Activated CD8-positive, alpha-beta T cell treated with anti-CD3 and anti-CD28 coated beads, Interleukin-2, amount 10 ng/mL, durations not matched to agents 7 days and 5 days (primary cell): ENCODE measurements around the gene TPD52L1. TPM values are rescaled to one million over a fixed set of nuclear protein-coding genes. Genes with fewer than 3 reads are reported as not detected.

ENCODE experiments used
- ATAC-seq: fragments of 150-1000 bp; cut with Tn5 transposase; one replicate; pipeline ENCODE4 v1.10.0; 2021; ENCODE audit warnings: moderate library complexity
- CTCF ChIA-PET: fragments of 350-600 bp; sonication (Branson Sonifier 250); formaldehyde crosslinking; loops from one replicate; lab custom pipeline; 2021; ENCODE audit warnings: antibody characterized with exemption; lab: Charles Lee
- POLR2A ChIA-PET: fragments of 350-600 bp; sonication (Branson Sonifier 250); formaldehyde crosslinking; loops from one replicate; lab custom pipeline; 2021; ENCODE audit warnings: antibody characterized with exemption; lab: Charles Lee
- DNase-seq: peaks from one replicate; pipeline ENCODE4 v3.0.0-alpha.2; 2020
- H3K27ac Mint-ChIP-seq: one replicate; pipeline ENCODE4 v1.8.0; 2021; ENCODE audit warnings: mild to moderate bottlenecking, mixed read lengths
- H3K27me3 Mint-ChIP-seq: one replicate; pipeline ENCODE4 v1.8.0; 2021; ENCODE audit warnings: low read depth, mixed read lengths
- H3K36me3 Mint-ChIP-seq: one replicate; pipeline ENCODE4 v1.8.0; 2021; ENCODE audit warnings: low read depth, mixed read lengths
- H3K4me1 Mint-ChIP-seq: one replicate; pipeline ENCODE4 v1.8.0; 2021; ENCODE audit warnings: low read depth, mixed read lengths
- H3K4me3 Mint-ChIP-seq: one replicate; pipeline ENCODE4 v1.8.0; 2021; ENCODE audit warnings: mild to moderate bottlenecking, mixed read lengths
- H3K9me3 Mint-ChIP-seq: one replicate; pipeline ENCODE4 v1.8.0; 2022; ENCODE audit warnings: mixed read lengths; ENCODE audit not compliant: insufficient read depth
- total RNA-seq, 2 experiments: library from RNA; stranded (reverse); gene quantifications; one replicate each; pipeline ENCODE4 v1.2.3, GENCODE V29; 2021

TPD52L1 gene
- total RNA-seq, 2 experiments from 2014 or later: not detected

GRCh38 chr6:125200941-125201340, 47.4 kb downstream of the TPD52L1 start:
- peaks cover 21% of the 10 kb centered on the region for H3K27me3 Mint-ChIP-seq
- CTCF ChIA-PET: no interaction called here
- POLR2A ChIA-PET: no interaction called here

GRCh38 chr6:125201961-125202729, 48.6 kb downstream of the TPD52L1 start:
- H3K4me1 Mint-ChIP-seq: no peaks in the 10 kb centered on the region
- no peaks in the 10 kb centered on the region for H3K9me3 Mint-ChIP-seq
- ChIA-PET CTCF (interaction anchor here (1.0 kb wide), 1 partner anchor 10 kb away, joined by 3 read pairs; no protein-coding TSS in a partner anchor), POLR2A (no interaction called here)
- H3K4me3 Mint-ChIP-seq: no peak overlapping the region
- DNase-seq (no peak), ATAC-seq (no peak)
- H3K27ac Mint-ChIP-seq: no peak overlapping the region
- H3K36me3 Mint-ChIP-seq: no peaks in the 10 kb centered on the region
- H3K27me3 Mint-ChIP-seq: peaks cover 25% of the 10 kb centered on the region

More at GRCh38 chr6:125200941-125201340, 47.4 kb downstream of the TPD52L1 start:
- ATAC-seq: no peak
- Mint-ChIP-seq H3K36me3 (no peaks in the 10 kb centered on the region), H3K9me3 (no peaks in the 10 kb centered on the region), H3K27ac (no peak overlapping the region), H3K4me3 (no peak overlapping the region), H3K4me1 (no peaks in the 10 kb centered on the region)
- DNase-seq: no peak

GRCh38 chr6:125203395-125203794, 49.8 kb downstream of the TPD52L1 start:
- ChIA-PET CTCF (interaction anchor here (1.4 kb wide), 1 partner anchor 9 kb away, joined by 4 read pairs; no protein-coding TSS in a partner anchor), POLR2A (no interaction called here)
- H3K36me3 Mint-ChIP-seq: no peaks in the 10 kb centered on the region
- DNase-seq: no peak
- H3K4me3 Mint-ChIP-seq: no peak overlapping the region
- ATAC-seq: no peak
- H3K9me3 Mint-ChIP-seq: no peaks in the 10 kb centered on the region
- no peak overlapping the region for H3K27ac Mint-ChIP-seq
- H3K4me1 Mint-ChIP-seq: no peaks in the 10 kb centered on the region
- H3K27me3 Mint-ChIP-seq: peaks cover 30% of the 10 kb centered on the region

GRCh38 chr6:125205931-125206330, 52.4 kb downstream of the TPD52L1 start:
- H3K4me3 Mint-ChIP-seq: no peak overlapping the region
- ChIA-PET POLR2A (no interaction called here), CTCF (interaction anchor here (1.4 kb wide), 1 partner anchor 52 kb away, joined by 3 read pairs; the partner anchor contains the start of gene TPD52L1)
- H3K27me3 Mint-ChIP-seq: peaks cover 24% of the 10 kb centered on the region
- DNase-seq: no peak
- H3K4me1 Mint-ChIP-seq: no peaks in the 10 kb centered on the region
- H3K27ac Mint-ChIP-seq: no peak overlapping the region
- H3K9me3 Mint-ChIP-seq: no peaks in the 10 kb centered on the region
- no peaks in the 10 kb centered on the region for H3K36me3 Mint-ChIP-seq
- no peak for ATAC-seq

GRCh38 chr6:125206389-125206788, 52.8 kb downstream of the TPD52L1 start:
- CTCF ChIA-PET: interaction anchor here (1.4 kb wide), 1 partner anchor 53 kb away, joined by 3 read pairs; the partner anchor contains the start of gene TPD52L1
- no peak for ATAC-seq
- H3K27ac Mint-ChIP-seq: no peak overlapping the region

GRCh38 chr6:125207956-125208355, 54.4 kb downstream of the TPD52L1 start:
- no peak for DNase-seq
- H3K4me1 Mint-ChIP-seq: no peaks in the 10 kb centered on the region
- H3K4me3 Mint-ChIP-seq: no peak overlapping the region
- POLR2A ChIA-PET: no interaction called here
- CTCF ChIA-PET: no interaction called here
- H3K36me3 Mint-ChIP-seq: no peaks in the 10 kb centered on the region
- H3K27ac Mint-ChIP-seq: no peak overlapping the region
- H3K27me3 Mint-ChIP-seq: peaks cover 18% of the 10 kb centered on the region
- H3K9me3 Mint-ChIP-seq: no peaks in the 10 kb centered on the region
- ATAC-seq: no peak

More at GRCh38 chr6:125206389-125206788, 52.8 kb downstream of the TPD52L1 start:
- DNase-seq: no peak
- Mint-ChIP-seq H3K9me3 (no peaks in the 10 kb centered on the region), H3K36me3 (no peaks in the 10 kb centered on the region), H3K27me3 (peaks cover 22% of the 10 kb centered on the region), H3K4me3 (no peak overlapping the region), H3K4me1 (no peaks in the 10 kb centered on the region)
- POLR2A ChIA-PET: no interaction called here

GRCh38 chr6:125208625-125209249, 55.2 kb downstream of the TPD52L1 start:
- ATAC-seq (no peak), DNase-seq (no peak)
- Mint-ChIP-seq H3K36me3 (no peaks in the 10 kb centered on the region), H3K27ac (no peak overlapping the region), H3K4me3 (no peak overlapping the region), H3K9me3 (no peaks in the 10 kb centered on the region), H3K27me3 (peaks cover 12% of the 10 kb centered on the region), H3K4me1 (no peaks in the 10 kb centered on the region)
- CTCF ChIA-PET: no interaction called here
- POLR2A ChIA-PET: no interaction called here

GRCh38 chr6:125210667-125211066, 57.1 kb downstream of the TPD52L1 start:
- POLR2A ChIA-PET: no interaction called here
- CTCF ChIA-PET: no interaction called here
- Mint-ChIP-seq H3K27me3 (peaks cover 16% of the 10 kb centered on the region), H3K27ac (no peak overlapping the region), H3K4me1 (no peaks in the 10 kb centered on the region), H3K9me3 (no peaks in the 10 kb centered on the region), H3K36me3 (no peaks in the 10 kb centered on the region), H3K4me3 (no peak overlapping the region)
- ATAC-seq (no peak), DNase-seq (no peak)

- Mint-ChIP-seq H3K27me3 (peaks cover 16% of the 10 kb centered on the region), H3K4me3 (no peak overlapping the region), H3K36me3 (no peaks in the 10 kb centered on the region), H3K4me1 (no peaks in the 10 kb centered on the region), H3K9me3 (no peaks in the 10 kb centered on the region), H3K27ac (no peak overlapping the region)
- ATAC-seq (no peak), DNase-seq (no peak)
- ChIA-PET POLR2A (no interaction called here), CTCF (no interaction called here)
Observed at GRCh38 chr6:125211352-125211751, 57.8 kb downstream of the TPD52L1 start.

GRCh38 chr6:125212377-125212776, 58.8 kb downstream of the TPD52L1 start:
- no peaks in the 10 kb centered on the region for H3K36me3 Mint-ChIP-seq
- no peak overlapping the region for H3K4me3 Mint-ChIP-seq
- no peaks in the 10 kb centered on the region for H3K9me3 Mint-ChIP-seq
- ATAC-seq: no peak
- DNase-seq: no peak
- no peak overlapping the region for H3K27ac Mint-ChIP-seq
- no peaks in the 10 kb centered on the region for H3K4me1 Mint-ChIP-seq
- ChIA-PET CTCF (interaction anchor here (0.8 to 1.2 kb wide), 3 partner anchors 8 to 20 kb away, joined by 3 to 4 read pairs (median 4); no protein-coding TSS in a partner anchor), POLR2A (no interaction called here)
- peaks cover 9% of the 10 kb centered on the region for H3K27me3 Mint-ChIP-seq

- POLR2A ChIA-PET: no interaction called here
- no peak overlapping the region for H3K4me3 Mint-ChIP-seq
- no peaks in the 10 kb centered on the region for H3K9me3 Mint-ChIP-seq
- no peaks in the 10 kb centered on the region for H3K36me3 Mint-ChIP-seq
- no peak overlapping the region for H3K27ac Mint-ChIP-seq
- ATAC-seq (no peak), DNase-seq (no peak)
- CTCF ChIA-PET: no interaction called here
- H3K4me1 Mint-ChIP-seq: no peaks in the 10 kb centered on the region
- H3K27me3 Mint-ChIP-seq: peaks cover 8% of the 10 kb centered on the region
Observed at GRCh38 chr6:125213939-125214338, 60.4 kb downstream of the TPD52L1 start.

- no peaks in the 10 kb centered on the region for H3K9me3 Mint-ChIP-seq
- DNase-seq: no peak
- ATAC-seq: no peak
- no peak overlapping the region for H3K27ac Mint-ChIP-seq
- H3K27me3 Mint-ChIP-seq: peaks cover 8% of the 10 kb centered on the region
- no peaks in the 10 kb centered on the region for H3K4me1 Mint-ChIP-seq
- ChIA-PET CTCF (no interaction called here), POLR2A (no interaction called here)
- no peak overlapping the region for H3K4me3 Mint-ChIP-seq
- H3K36me3 Mint-ChIP-seq: no peaks in the 10 kb centered on the region
Observed at GRCh38 chr6:125215252-125215819, 61.8 kb downstream of the TPD52L1 start.
